PFSK-1 (cell line): ENCODE results near the gene IRF4.

ENCODE experiments used
- FOXP2 ChIP-seq: optimal IDR thresholded peaks from 2 replicates; pipeline ENCODE3; 2011; ENCODE audit warnings: borderline replicate concordance, control low read depth, inconsistent platforms; ENCODE audit not compliant: insufficient read depth; ENCODE audit errors: extremely low read length, extremely low read depth
- POLR2AphosphoS5 ChIP-seq: IDR thresholded peaks from 2 replicates; pipeline ENCODE4 v1.6.1; 2012; ENCODE audit warnings: low read depth, mild to moderate bottlenecking, control low read depth, low read length, moderate library complexity
- SIN3A ChIP-seq: IDR thresholded peaks from 2 replicates; pipeline ENCODE4 v1.6.1; 2012; ENCODE audit warnings: mild to moderate bottlenecking, low read length, moderate library complexity, borderline replicate concordance; ENCODE audit not compliant: insufficient read depth
- TAF1 ChIP-seq: IDR thresholded peaks from 2 replicates; pipeline ENCODE4 v1.6.1; 2012; ENCODE audit warnings: low read length, control low read depth, borderline replicate concordance; ENCODE audit not compliant: insufficient read depth
- TF ChIP-seq, protein P1 (sequence below), 2 experiments: IDR thresholded peaks; 2 replicates each; pipeline versions ENCODE4 v1.6.1 to v1.8.0; 2011 to 2012; ENCODE audit warnings: low read depth in 2 of 2, low read length in 2 of 2, control low read depth in 1 of 2, inconsistent platforms in 1 of 2, mild to moderate bottlenecking in 1 of 2, moderate library complexity in 1 of 2; ENCODE audit not compliant: insufficient read depth in 1 of 2

IRF4 gene

DNA sequence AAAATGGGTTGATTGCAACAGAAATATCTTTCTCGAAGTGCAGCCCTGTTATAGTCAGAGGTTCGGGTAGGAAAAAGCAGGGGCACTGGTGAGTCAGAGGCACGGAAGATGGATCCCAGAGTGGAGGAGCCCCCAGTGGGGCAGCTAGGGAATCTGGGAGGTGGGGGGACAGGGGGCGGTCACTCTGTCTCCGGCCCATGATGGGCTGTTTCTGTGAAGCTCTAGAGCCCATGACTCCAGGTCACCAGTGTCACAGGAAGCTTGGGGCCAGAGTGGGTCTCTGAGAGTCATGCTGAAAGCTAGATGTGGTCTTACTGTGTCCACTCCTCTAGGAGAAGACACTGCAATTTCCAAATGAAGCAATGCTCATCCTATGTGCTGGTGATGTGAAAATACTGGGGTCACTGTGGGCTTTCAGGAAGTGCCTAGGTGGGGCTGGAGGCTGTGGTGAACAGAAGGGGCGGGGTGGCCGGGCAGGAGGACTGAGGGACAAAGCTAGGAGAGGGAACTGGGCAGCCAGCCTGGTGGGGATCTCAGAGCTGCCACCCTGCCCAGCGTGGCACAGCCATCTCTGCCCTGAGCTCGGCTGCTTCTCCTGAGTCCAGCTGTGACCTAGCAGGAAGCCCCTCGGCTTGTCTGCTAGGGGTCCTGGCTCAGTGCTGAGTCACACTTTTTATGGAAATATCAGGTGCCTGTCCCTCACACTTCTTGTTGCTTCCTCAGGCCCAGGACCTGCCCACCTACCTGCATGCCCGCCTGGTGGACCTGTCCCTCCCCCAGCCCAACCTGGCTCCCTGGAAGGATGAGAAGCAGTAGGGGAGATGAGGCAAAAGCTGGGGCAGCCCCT lies 54.2 kb downstream of the IRF4 start:
- TF ChIP-seq TAF1 = no peak
- TF ChIP-seq POLR2AphosphoS5 = no peak
- TF ChIP-seq, protein P1, sequence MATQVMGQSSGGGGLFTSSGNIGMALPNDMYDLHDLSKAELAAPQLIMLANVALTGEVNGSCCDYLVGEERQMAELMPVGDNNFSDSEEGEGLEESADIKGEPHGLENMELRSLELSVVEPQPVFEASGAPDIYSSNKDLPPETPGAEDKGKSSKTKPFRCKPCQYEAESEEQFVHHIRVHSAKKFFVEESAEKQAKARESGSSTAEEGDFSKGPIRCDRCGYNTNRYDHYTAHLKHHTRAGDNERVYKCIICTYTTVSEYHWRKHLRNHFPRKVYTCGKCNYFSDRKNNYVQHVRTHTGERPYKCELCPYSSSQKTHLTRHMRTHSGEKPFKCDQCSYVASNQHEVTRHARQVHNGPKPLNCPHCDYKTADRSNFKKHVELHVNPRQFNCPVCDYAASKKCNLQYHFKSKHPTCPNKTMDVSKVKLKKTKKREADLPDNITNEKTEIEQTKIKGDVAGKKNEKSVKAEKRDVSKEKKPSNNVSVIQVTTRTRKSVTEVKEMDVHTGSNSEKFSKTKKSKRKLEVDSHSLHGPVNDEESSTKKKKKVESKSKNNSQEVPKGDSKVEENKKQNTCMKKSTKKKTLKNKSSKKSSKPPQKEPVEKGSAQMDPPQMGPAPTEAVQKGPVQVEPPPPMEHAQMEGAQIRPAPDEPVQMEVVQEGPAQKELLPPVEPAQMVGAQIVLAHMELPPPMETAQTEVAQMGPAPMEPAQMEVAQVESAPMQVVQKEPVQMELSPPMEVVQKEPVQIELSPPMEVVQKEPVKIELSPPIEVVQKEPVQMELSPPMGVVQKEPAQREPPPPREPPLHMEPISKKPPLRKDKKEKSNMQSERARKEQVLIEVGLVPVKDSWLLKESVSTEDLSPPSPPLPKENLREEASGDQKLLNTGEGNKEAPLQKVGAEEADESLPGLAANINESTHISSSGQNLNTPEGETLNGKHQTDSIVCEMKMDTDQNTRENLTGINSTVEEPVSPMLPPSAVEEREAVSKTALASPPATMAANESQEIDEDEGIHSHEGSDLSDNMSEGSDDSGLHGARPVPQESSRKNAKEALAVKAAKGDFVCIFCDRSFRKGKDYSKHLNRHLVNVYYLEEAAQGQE (IDR thresholded peaks at IDR 0.05; ENCODE audit: insufficient read depth in 1 of 2, low read depth in 2 of 2, low read length in 2 of 2) = no peak
- no peak for TF ChIP-seq FOXP2
- no peak for TF ChIP-seq SIN3A

DNA sequence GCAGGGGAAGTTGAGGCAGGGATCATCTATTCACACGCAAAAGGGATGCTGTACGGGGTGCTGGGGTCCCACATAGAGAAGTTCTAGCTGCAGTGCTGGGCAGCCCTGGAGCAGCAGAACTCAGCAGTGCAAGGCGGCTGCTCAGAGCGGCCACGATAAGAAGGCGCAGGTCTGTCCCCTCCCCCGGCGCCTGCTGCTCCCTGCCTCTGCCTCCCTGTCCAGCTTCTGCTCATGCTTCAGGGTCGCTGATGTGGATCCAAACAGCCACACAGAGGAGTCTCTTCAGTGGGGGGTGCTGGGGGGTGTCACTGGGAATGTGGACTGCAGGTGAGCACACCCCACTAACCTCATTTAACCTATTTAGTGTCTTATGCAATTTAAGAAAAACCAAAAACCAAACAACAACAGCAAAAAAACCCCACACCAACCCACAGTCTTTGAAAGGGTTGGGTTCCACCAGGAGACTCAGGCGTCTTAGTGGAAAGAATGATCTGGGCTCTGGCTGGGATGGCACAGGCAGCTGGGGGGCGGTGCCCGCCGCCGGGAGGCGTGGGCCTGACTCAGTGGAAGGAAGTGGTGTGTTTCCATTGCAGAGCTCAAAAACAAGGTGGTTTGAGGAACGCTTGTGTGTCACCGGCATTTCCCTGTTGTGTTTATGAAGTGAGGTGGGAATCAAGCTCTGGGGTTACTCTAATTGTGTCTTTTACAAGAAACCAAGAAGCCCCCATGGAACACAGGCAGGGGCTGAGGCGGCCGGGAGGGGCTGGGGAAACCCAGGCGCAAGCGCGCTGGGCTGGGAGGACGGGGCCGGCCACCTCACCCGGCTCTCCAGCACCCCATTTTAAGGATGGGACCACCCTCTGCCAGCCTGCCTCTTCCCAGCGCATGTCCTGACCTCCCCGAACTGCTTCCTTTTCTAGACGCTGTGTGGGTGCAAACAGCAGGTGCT lies 55.1 kb downstream of the IRF4 start:
- TF ChIP-seq TAF1 (no peak), POLR2AphosphoS5 (no peak), SIN3A (no peak), FOXP2 (no peak)
- TF ChIP-seq, protein P1 (IDR thresholded peaks at IDR 0.05; ENCODE audit: insufficient read depth in 1 of 2, low read depth in 2 of 2, low read length in 2 of 2) = no peak

DNA sequence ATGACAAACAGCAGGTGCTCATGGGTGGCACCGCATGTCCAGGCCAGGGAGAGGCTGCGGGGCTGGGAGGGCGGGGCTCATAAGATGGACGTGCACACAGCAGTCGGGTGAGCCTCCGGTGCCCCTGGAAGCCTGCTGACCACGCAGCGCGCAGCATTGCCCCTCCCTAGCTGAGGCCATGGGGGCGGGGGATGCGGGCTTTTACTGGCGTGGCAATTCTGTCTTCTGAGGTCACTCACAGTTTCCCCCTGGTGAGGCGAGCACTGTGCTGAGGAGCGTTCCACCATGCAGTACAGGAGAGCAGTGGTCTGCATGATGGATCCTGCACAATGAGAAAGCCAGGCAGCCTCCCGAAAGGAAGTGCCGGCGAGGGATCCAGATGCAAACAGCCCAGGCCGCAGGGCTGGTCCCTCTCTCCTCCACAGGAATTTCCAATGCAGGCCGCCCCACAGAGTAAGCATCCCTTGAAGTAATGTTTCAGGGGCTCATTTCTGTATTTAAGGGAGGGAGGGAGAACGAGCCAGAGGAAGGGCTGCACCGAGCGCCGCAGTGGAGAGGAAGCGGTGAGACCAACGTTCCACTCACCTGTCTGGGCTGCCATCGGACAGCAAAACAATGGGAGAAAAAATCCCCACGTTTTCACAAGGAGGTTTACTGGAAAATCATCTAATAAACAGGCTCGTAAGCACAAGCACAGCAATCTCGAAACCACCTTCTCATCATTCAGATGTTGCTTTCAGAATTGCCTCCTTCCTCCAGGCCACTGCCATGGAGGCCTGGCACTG lies 56.0 kb downstream of the IRF4 start:
- TF ChIP-seq POLR2AphosphoS5 (no peak), SIN3A (no peak)
- TF ChIP-seq, protein P1 (IDR thresholded peaks at IDR 0.05; ENCODE audit: insufficient read depth in 1 of 2, low read depth in 2 of 2, low read length in 2 of 2) = no peak

DNA sequence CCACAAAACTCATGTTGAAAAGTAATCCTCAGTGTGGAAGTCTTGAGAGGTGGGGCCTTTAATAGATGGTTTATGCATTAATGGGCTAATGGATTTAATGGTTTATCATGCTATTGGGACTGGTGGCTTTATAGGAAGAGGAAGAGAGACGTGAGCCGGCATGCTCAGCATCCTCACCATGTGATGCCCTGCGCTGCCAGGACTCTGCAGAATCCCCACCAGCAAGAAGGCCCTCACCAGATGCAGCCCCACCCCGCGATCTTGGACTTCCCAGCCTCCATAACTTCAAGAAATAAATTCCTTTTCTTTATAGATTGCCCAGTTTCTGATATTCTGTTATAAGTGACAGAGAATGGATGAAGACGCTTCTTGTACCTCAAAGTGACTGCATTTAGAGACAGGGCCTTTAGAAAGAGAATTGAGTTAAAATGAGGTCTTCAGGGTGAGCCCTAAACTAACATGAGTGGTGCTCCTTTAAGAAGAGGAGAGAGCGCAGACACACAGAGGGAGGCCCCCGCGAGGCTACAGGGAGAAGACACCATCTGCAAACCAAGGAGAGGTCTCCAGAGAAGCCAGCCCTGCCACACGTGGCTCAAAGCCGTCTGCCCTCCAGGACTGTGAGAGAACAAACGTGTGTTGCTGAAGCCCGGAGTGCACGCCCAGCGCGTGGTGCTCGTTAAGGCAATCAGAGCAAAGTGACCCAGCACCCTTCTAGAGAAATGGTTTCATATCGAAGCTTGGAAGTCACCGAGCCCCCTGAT lies 56.9 kb downstream of the IRF4 start:
- no peak for TF ChIP-seq TAF1
- no peak for TF ChIP-seq POLR2AphosphoS5
- TF ChIP-seq SIN3A = no peak
- TF ChIP-seq FOXP2 = no peak
- TF ChIP-seq, protein P1 (IDR thresholded peaks at IDR 0.05; ENCODE audit: insufficient read depth in 1 of 2, low read depth in 2 of 2, low read length in 2 of 2) = no peak
